HUES64 (cell line): ENCODE measurements around the gene ANO6.
A peak's percentile ranks its signal among the peaks of the same experiment; 100 is the strongest.
"Not testable (repeated sequence)": the region's sequence is repeated elsewhere in the genome, so short reads cannot be mapped to it uniquely, and the experiment has no call there.

Experiments
- H3K27ac ChIP-seq: 2 replicates; pipeline ENCODE4 v1.7.0; 2013; ENCODE audit warnings: low read depth, low read length, inconsistent platforms
- H3K27me3 ChIP-seq: 2 replicates; pipeline ENCODE4 v1.6.1; 2013; ENCODE audit warnings: mild to moderate bottlenecking, low read length; ENCODE audit not compliant: insufficient read depth
- H3K36me3 ChIP-seq: 2 replicates; pipeline ENCODE4 v1.6.1; 2013; ENCODE audit warnings: mild to moderate bottlenecking, low read length; ENCODE audit not compliant: insufficient read depth
- H3K4me1 ChIP-seq: 2 replicates; pipeline ENCODE4 v1.6.1; 2013; ENCODE audit warnings: mild to moderate bottlenecking, low read length, moderate library complexity; ENCODE audit not compliant: insufficient read depth
- H3K4me3 ChIP-seq: 2 replicates; pipeline ENCODE4 v1.5.1; 2013; ENCODE audit warnings: mild to moderate bottlenecking, low read length, moderate library complexity
- H3K9ac ChIP-seq: 2 replicates; pipeline ENCODE4 v1.6.1; 2013; ENCODE audit warnings: mild to moderate bottlenecking, low read depth, low read length
- H3K9me3 ChIP-seq: 2 replicates; pipeline ENCODE4 v1.6.1; 2013; ENCODE audit warnings: low read depth, low read length; ENCODE audit not compliant: insufficient read depth
- WGBS: fragments of 150-250, 120-280 bp; methylation state at CpG from one replicate; pipeline ENCODE4 v1.1.7; 2013; ENCODE audit warnings: missing lambda C conversion rate; 5-methylcytosine and 5-hydroxymethylcytosine counted together

The ANO6 gene

DNA sequence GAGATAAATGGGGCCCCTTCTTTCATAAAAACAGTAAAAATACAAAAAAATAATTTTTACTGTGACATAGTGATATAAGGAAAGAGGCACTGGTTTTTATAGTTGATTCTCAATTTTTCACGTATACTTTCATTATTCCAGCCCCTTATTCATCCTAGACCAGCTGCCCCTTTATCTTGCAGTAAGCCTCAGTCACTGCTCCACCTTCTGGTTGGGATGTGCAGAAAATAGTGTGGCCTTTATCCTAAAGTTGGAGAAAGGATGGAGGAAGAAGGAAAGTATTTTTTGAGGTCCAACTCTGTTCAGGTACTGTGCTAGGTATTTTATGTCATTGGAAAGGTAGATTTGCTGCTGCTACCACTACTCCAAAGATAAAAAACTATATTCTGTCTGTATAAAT is 172.7 kb downstream of the ANO6 start:
- WGBS, result no CpG with 5 or more reads among the region's 1 CpG
- no peaks in the 10 kb centered on the region for H3K27me3 ChIP-seq
- peaks cover 67% of the 10 kb centered on the region for H3K36me3 ChIP-seq
- H3K9me3 ChIP-seq, result peaks cover 3% of the 10 kb centered on the region; the same call in 1 of the 2 replicates
- H3K4me1 ChIP-seq, result peaks cover 9% of the 10 kb centered on the region; the same call in 1 of the 2 replicates
- peak overlapping the region; percentile 50; the same call in 1 of the 2 replicates for H3K27ac ChIP-seq
- no peak overlapping the region for H3K9ac ChIP-seq
- no peak overlapping the region for H3K4me3 ChIP-seq

DNA sequence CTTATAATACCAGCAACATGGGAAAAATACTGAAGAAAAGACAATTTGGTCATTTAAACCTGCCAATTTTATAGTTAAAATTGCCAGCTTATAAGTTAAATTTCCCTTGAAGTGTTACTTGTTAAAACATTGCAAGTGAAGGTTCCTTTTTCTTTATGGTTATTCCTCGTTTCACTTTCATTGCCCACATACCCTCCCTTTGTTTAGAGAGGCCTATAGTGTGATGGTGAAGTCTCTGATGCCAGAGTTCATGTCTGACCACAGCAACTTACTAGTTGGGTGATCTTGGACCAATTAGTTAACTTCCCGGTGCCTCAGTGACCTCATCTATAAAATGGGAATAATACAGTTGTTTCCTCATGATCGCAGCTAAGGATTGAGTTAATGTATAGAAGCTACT is 173.5 kb downstream of the ANO6 start:
- Histone ChIP-seq H3K27ac (peak overlapping the region; percentile 50; the same call in 1 of the 2 replicates), H3K27me3 (no peaks in the 10 kb centered on the region), H3K9me3 (peaks cover 3% of the 10 kb centered on the region; the same call in 1 of the 2 replicates), H3K9ac (no peak overlapping the region), H3K36me3 (peaks cover 58% of the 10 kb centered on the region), H3K4me1 (peaks cover 9% of the 10 kb centered on the region; the same call in 1 of the 2 replicates), H3K4me3 (no peak overlapping the region)
- 98% methylated on average over 2 of the region's 3 CpGs for WGBS

DNA sequence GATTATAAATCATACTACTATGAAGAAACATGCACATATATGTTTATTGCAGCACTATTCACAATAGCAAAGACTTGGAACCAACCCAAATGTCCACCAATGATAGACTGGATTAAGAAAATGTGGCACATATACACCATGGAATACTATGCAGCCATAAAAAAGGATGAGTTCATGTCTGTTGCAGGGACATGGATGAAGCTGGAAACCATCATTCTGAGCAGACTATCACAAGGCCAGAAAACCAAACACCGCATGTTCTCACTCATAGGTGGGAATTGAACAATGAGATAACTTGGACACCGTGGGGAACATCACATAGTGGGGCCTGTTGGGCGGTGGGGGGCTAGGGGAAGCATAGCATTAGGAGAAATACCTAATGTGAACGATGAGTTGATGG is 181.6 kb downstream of the ANO6 start:
- H3K9ac ChIP-seq, H3K9me3 ChIP-seq, H3K4me1 ChIP-seq, H3K27me3 ChIP-seq, H3K27ac ChIP-seq, H3K4me3 ChIP-seq: not testable (repeated sequence)
- 96% methylated on average over 4 of the region's 4 CpGs for WGBS
- peaks cover 35% of the 10 kb centered on the region for H3K36me3 ChIP-seq

DNA sequence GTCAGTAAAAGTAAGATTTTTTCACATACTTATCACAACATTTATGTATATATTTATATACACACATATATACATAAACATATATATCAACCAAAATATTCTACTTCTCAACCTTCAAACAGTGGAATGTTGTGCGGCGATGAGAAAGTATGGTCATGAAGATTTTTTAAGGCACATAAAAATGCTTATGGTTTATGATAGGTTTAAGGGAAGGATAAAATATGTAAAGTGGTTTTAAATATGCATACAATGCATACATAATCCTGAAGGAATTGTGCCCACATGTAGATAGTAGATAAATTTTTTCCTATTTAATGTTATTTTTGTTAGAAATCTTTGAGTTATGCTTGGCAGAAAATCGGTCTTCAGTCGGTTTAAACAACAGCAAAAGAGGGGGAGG is 182.7 kb downstream of the ANO6 start:
- no peak overlapping the region for H3K9ac ChIP-seq
- 90% methylated on average over 3 of the region's 4 CpGs for WGBS
- no peak overlapping the region for H3K27ac ChIP-seq
- no peaks in the 10 kb centered on the region for H3K9me3 ChIP-seq
- no peaks in the 10 kb centered on the region for H3K27me3 ChIP-seq
- H3K36me3 ChIP-seq, result peaks cover 39% of the 10 kb centered on the region
- no peaks in the 10 kb centered on the region for H3K4me1 ChIP-seq
- no peak overlapping the region for H3K4me3 ChIP-seq

DNA sequence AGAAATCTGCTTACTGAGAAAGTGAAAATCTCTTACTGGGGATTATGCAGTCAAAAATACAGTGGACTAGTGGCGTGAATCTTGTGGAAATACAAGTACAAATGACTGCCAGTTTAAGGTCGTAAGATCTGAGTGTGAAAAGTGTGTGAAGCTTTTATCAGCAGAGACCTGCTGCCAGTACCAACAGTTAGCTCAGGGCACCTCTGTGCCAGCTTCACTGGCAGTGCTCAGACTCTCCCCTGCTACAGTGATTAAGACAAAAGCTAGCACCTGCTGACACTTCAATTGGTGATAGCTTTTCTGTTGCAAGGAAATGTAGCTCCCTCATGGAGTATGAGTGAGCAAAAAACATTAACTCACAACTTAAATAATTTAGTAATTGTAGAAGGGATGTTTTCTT is 185.1 kb downstream of the ANO6 start:
- Histone ChIP-seq H3K27me3 (no peaks in the 10 kb centered on the region), H3K9me3 (no peaks in the 10 kb centered on the region), H3K9ac (no peak overlapping the region), H3K36me3 (peaks cover 62% of the 10 kb centered on the region), H3K4me3 (no peak overlapping the region), H3K4me1 (no peaks in the 10 kb centered on the region), H3K27ac (no peak overlapping the region)
- 94% methylated on average over 2 of the region's 2 CpGs for WGBS

DNA sequence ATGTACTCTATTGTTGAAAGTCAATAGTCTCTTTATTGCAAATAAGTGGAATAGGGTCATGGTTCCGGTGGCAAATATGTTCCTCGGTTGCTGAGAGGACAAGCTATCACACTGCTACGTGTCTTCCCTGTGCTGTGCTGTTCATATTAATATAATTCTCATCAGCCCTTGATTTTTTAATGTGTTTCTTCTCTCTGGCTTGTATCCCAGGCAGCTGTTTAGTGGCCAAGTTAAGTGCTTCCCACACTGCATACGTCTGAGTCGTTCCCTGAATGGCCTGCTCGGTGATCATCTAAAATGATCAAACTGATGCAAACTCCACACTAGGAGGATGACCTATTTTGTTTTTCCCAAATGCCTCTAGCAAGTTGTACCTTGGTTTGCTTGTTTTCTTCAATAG is 186.4 kb downstream of the ANO6 start:
- H3K9me3 ChIP-seq, result no peaks in the 10 kb centered on the region
- no peaks in the 10 kb centered on the region for H3K27me3 ChIP-seq
- 97% methylated on average over 6 of the region's 6 CpGs for WGBS
- H3K36me3 ChIP-seq, result peaks cover 71% of the 10 kb centered on the region
- H3K4me1 ChIP-seq, result no peaks in the 10 kb centered on the region
- H3K27ac ChIP-seq, result no peak overlapping the region
- no peak overlapping the region for H3K4me3 ChIP-seq
- no peak overlapping the region for H3K9ac ChIP-seq

DNA sequence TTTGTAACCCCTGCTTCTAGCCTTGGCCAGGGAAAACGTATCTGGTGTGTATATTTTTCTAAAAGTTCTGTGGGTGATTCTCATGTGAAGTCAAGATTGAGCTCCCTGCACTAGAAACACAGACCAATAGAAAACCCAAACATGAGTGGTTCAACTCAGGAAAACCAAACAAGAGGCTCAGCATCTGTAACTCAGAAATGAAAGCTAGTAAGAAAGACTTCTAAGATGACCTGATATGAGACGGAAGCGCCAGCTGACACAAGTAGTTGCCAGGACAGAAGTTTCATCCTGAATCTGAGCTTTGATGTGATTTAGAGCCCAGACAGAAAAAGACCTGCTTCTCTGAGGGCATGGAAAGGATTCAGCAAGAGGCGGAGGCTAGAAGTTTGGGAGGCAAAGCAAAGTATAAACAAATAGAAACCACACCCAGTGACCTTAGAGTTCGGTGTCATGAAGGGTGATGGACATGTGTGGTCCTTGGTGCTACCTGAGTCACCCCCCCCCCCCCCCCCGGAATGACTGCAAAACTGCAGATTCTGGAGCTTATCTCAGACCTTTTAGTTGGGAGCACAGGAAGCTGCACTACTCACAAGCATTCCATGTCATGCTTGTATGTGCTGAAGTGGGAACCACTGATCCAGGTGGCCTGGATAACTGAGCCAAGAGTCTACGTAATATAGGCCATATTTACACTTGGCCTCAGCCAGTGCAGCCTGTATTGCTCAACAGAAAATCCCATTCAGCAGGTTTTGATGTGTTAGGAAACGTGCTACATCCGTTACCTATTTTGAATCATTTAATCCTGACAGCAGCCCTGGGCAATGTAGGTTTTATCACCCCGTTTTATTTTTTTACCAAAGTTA is 191.3 kb downstream of the ANO6 start:
- no peaks in the 10 kb centered on the region for H3K27me3 ChIP-seq
- H3K4me1 ChIP-seq, result no peaks in the 10 kb centered on the region
- no peaks in the 10 kb centered on the region for H3K9me3 ChIP-seq
- no peak overlapping the region for H3K9ac ChIP-seq
- WGBS, result 98% methylated on average over 8 of the region's 10 CpGs
- peaks cover 91% of the 10 kb centered on the region for H3K36me3 ChIP-seq
- no peak overlapping the region for H3K27ac ChIP-seq
- no peak overlapping the region for H3K4me3 ChIP-seq

DNA sequence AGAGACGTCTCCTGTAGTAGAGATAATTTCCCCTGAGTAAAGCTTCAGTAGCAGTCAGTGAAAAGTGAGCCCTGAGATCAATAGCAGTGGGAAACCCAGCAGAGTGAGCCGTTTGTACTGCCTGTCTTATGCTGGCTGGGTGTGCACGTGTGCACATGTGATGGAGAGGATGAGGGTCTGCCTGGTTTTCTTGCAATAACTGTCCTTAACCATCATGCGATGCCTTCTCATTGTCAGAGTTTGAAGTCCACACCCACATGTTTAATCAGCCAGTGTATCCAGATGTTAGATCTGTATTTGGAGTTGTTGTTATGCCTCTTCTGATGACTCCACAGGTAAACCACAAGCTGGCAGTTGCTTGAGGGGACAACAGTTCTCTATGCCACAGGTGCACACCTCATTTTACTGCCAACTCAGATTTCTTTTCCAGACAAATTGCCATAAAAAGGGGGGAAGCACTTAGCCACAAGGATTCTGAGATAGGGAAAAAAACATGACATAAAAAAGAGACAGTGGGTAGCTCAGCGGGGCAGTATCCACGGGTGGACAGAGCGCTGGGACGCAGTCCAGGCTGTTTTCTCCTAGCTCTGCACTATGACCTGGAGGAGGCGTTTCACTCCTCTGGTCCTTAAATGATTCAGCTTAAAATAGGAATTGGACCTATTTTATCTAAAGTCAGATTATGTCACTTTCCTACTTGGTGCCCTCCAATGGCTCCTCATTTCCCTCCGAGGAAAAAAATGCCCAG is 192.3 kb downstream of the ANO6 start:
- peaks cover 91% of the 10 kb centered on the region for H3K36me3 ChIP-seq
- no peak overlapping the region for H3K9ac ChIP-seq
- H3K9me3 ChIP-seq, result no peaks in the 10 kb centered on the region
- no peak overlapping the region for H3K4me3 ChIP-seq
- H3K4me1 ChIP-seq, result no peaks in the 10 kb centered on the region
- no peak overlapping the region for H3K27ac ChIP-seq
- H3K27me3 ChIP-seq, result no peaks in the 10 kb centered on the region
- 93% methylated on average over 10 of the region's 10 CpGs for WGBS

DNA sequence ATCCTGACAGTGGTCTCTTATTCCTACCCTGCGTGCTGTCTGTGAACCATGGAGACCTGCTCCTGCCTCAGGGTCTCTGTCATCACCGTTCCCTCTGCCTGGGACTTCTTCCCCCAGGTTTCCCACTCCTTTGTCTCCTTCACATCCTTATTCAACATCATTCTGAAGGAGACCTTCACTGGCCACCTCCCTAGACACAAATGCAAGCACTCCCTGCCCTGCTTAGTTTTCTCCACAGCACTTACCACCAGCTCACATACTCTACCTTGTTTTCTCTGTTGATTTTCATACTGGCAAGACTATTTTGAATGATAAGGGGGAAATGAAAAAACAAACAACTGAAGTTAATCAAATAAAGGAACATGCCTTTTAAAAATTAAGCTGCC is 192.8 kb downstream of the ANO6 start:
- 93% methylated on average over 2 of the region's 2 CpGs for WGBS
- Histone ChIP-seq H3K27me3 (no peaks in the 10 kb centered on the region), H3K4me1 (no peaks in the 10 kb centered on the region), H3K4me3 (no peak overlapping the region), H3K36me3 (peaks cover 89% of the 10 kb centered on the region), H3K9me3 (no peaks in the 10 kb centered on the region), H3K9ac (no peak overlapping the region), H3K27ac (no peak overlapping the region)

DNA sequence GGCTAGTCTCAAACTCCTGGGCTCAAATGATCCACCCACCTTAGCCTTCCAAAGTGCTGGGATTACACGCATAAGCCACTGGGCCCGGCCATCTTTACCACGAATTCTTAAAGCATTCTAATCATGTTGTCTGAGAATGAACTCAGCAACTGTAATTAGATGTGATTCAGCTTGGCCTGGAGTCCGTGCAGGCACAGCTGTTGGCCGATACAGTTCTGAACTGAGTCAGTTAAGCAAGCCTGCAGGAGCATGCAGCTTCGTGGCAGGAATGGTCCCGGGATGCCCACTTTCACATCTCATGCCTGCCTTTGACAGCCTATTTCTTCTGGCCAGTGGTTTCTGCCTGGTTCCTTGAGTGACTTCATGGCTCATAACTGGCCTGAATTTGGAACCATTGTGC is 194.1 kb downstream of the ANO6 start:
- no peak overlapping the region for H3K9ac ChIP-seq
- H3K27me3 ChIP-seq, result no peaks in the 10 kb centered on the region
- no peak overlapping the region for H3K4me3 ChIP-seq
- H3K27ac ChIP-seq, result no peak overlapping the region
- H3K4me1 ChIP-seq, result no peaks in the 10 kb centered on the region
- 95% methylated on average over 7 of the region's 7 CpGs for WGBS
- H3K9me3 ChIP-seq, result no peaks in the 10 kb centered on the region
- peaks cover 77% of the 10 kb centered on the region for H3K36me3 ChIP-seq

DNA sequence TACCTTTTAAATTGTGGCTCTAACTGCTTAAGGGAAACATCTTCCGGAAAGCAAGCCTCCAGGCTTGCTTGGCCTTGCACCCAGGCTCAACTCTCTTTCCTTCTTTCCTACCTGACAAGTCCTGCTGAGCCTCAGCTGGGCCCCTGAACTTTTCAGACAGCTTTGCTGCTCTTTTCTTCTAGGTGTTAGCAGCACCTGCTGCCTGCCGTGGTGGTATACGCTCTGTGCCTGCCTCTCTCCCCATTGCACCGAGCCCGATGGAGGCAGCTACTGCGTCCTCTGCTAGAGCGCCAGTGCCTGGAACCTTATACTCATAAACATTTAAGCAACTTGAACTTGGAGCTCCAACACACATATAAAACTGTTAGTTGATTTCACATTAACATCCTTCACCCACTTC is 195.7 kb downstream of the ANO6 start:
- H3K36me3 ChIP-seq, result peaks cover 82% of the 10 kb centered on the region

More for the DNA sequence above, 195.7 kb downstream of the ANO6 start:
- no peaks in the 10 kb centered on the region for H3K27me3 ChIP-seq
- no peak overlapping the region for H3K27ac ChIP-seq
- H3K4me3 ChIP-seq, result no peak overlapping the region
- 94% methylated on average over 7 of the region's 7 CpGs for WGBS
- no peak overlapping the region for H3K9ac ChIP-seq
- H3K4me1 ChIP-seq, result no peaks in the 10 kb centered on the region
- H3K9me3 ChIP-seq, result no peaks in the 10 kb centered on the region
